ENCODE measurements around the gene CERS3.

Gene CERS3

DNA sequence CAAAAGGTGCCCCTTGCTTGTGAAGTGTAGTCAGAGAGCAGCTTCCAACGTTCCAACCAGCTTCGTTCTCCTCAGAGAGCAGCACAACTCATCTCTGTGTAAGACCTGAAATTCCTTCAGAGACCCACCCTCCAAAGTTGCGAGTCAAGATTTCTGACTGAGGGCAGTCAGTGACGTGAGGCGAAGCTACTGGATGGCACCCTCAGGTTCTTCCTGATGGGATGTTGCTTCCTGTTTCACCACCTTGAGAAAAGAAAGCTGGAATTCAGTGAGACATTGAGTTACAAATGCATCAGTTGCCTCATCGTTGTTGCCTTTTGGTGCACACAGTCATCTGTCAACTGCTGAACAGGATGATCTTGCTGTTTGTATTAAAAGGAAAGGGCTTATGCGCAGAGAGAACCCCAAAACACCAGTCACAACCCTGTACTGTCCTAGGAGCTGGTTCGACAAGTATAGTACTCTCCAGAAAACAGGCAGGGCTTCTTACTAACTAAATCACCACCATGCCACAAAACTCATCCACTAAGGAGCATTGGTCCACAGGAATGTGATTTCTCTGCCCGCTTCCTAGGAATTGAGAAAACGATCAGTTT lies at the start of gene CERS3:
Gene CERS3, minus strand, starts transcription at position 118 of the 596 bp plus-strand sequence. CDS start 27,101 bp downstream, outside the sequence.
- DNase-seq, result no peak

DNA sequence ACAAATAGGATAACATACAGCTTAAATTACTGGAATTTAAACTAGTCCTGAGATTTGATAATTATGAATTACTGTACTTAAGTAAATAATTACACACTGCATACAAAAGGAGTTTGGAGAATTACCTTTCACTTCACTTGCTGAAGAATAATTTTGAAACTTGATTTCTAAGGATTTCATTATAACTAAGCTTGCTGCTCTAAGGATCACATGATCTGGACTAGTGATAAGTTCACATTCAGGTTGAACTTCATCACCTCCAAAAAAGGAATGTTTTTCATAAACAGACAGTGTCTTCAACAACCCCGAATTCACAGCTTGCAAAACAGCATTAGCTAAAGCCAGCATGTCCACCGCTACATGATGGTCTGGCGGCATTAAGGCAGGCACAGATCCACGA lies 44.8 kb upstream of the CERS3 start:
- no peak for DNase-seq

DNA sequence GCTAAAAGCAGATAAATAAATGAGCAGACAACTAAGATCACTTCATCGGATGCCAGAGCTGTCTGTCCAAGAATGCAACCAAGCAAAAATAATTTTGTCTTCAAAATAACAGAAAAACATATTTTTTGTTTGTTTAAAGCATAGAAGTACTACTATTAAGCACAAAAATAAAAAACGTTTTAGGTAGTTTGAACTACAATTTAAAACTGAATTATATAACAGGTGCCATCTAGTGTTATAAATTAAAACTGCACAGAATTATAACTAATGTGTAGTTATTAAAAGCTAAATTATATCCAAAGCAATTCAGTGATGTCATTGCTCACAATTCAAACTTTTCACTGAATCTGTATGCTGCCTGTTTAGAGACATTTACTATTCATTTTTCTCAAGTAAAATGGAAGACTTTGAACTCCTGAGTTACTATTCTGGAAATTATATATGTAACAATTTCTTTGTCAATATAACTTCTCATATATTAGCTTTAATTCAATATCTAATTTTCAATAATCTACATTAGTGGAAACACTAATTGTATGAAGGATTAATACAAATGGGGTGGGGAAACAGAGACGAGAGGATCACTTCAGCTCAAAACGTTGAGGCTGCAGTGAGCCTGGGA lies 43.7 kb upstream of the CERS3 start:
- peak; percentile 63 for DNase-seq

DNA sequence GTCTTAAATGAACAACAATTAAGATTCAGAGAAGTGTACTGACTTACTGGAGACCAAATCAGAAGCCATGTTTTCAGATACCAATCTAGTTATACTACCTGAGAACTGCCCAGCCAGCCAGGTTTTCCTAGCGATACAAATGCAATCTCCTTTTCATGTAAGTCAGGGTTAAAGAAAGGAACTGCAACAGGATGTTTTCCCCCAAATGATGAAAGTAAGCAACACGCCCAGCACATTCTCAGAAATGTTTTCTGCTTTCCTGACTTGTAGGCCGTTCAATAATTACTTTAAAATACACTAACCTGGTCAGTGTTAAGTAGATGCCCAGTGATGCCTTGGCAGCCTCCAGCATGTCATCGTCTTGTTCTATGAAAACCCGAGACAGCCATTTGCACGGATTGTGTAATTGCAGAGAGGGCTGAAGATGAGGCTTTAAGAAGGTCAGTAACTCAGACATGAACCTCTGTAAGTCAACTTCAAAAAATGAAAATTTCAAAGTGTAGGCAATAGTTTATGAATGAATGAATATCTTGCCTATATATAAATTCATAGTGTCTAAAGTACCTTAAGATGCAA lies 42.9 kb upstream of the CERS3 start:
- no peak for DNase-seq

DNA sequence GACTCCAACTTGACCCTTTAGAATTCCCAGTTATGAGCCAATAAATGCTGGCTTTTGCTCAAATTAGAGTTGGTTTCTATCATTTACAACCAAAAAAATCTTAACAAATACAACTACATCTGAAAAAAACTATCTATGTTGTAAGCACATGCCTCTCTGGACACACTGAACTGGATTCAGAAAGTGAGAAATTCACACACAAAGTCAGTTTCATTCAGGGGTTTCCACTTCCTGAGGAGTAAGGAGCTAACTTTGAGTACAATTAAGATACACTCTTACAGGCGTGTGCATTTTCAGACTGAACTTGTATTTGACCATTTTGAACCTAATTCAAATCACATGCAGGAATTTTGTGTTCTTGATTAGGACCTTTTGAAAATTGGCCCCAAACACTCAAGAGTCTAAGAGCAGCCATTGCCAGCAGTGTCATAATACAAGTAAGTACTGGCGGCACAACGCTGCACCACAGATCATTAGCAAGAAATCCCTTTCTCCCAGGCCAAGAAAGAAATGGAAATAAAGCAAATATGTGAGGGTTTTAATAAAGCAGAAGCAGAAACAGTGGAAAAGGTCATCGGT lies 42.1 kb upstream of the CERS3 start:
- no peak for DNase-seq

DNA sequence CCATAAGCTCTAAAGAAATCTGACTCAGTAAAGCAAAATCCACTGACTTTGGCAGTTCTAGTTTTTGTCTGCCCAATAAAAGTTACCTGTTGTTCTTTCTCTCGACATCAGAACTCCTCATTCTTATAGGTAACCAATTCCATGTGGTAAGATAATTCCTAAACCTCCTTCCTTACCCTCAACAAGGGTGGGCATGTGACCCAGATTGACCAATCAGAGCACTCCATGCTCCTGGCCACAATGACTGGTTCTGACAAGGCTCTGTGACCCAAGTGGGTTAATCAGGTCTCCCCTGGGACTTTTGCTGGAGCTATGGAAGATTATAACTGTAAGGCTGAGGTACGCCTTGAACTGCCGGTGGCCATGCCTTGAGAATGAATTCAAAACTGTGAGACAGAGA lies 41.5 kb upstream of the CERS3 start:
- no peak for DNase-seq

DNA sequence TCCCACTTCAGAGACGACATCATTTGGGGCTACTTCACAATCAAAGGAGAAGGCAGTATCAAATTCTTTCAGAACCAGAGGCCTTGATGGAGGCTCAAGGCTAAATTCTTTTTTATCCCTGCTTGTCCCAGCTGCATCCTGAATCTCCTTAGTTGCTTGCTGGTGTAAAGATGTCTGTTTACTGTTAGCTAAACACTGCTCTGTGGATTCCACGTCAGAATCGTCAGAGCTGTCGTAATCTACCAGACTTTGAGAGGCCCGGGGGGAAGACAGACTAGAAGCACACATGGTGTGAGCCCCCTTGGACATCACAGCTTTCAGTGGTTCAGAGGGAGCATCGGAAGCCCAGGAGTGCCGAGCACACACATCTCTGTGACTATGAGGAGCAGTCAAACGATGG lies 40.6 kb upstream of the CERS3 start:
- no peak for DNase-seq

DNA sequence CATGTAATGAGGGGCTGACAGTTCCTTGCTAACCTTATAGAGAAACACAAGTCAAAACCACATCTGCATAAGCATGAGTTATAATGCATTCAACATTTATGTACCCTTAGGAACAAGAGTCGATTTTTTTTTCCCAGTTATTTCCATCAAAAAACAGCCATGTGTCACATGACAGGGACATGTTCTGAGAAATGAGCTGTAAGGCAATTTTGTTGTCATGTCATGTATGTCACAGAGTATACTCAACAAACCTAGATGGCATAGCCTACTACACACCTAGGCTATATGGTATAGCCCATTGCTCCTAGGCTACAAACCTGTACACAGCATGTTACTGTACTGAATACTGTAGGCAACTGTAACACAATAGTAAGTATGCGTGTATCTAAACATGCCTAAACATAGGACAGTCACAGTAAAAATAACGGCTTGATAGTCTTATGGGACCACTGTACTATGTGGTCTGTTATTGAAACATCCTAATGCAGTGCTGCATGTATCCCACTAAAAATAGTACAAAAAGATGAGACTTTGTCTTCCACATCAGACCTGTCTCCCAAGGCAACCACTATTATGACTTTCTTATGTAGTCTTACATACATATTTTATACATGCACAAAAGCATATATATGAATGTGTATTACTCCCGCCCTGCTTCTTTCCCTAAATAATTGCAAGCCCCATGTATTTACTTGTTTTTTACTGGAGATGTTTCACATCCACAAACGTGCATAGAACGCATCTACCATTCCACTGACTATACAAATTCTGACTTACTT lies 38.3 kb upstream of the CERS3 start:
- DNase-seq, result no peak

DNA sequence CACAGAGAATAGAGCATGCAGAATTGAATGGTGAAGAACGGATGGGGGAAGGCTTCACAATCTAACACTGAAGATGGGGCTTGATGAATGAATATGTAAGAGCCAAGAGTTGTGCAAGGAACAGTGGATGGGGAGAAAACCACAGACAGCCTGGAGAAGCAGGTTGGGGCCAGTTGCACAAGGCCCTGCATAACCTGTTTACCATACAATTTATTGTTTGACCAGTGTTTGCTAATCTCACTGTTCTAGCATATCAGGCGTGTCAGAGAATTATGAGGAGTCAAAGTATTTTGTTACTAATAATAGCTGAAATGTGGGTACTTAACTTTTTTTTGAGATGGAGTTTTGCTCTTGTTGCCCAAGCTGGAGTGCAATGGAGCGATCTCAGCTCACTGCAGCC lies 36.8 kb upstream of the CERS3 start:
- no peak for DNase-seq

DNA sequence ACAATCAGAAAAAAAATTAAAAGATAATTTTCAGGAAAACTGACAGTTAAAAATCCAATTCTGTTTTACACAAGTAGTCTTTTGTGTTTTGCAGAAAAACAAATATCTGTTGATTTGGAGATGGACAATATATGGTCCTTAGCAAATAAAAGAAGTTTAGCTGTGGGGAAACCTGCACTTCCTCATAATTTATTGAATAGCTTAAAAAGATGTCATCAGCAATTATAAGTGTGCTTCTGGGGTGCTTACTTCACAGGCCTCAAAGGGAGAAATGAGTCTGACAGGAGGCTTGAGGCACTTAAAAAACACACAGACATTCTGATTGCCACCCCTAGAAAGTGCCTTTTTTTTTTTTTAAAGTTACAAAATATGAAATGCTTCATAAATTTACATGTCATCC lies 31.6 kb upstream of the CERS3 start:
- peak; percentile 13 for DNase-seq

DNA sequence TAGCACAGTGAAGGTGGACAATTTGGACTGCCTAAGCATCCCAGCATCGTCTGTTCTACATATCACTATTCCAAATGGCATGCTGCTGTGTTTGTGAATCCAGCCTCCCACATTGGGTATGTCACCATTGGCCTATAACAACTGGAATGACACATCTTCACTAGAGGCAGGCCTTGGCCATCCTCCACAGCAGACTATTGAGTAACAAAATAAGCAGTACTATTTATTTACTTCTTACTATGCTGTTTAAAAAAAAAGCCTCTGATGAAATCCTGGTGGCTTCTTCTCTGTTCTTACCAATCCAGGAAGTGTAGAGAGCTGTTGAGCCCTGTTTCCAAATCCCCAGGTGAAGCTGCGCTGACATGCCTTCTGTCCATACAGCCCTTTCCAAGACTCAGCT lies 30.6 kb upstream of the CERS3 start:
- DNase-seq, result peak; percentile 11

DNA sequence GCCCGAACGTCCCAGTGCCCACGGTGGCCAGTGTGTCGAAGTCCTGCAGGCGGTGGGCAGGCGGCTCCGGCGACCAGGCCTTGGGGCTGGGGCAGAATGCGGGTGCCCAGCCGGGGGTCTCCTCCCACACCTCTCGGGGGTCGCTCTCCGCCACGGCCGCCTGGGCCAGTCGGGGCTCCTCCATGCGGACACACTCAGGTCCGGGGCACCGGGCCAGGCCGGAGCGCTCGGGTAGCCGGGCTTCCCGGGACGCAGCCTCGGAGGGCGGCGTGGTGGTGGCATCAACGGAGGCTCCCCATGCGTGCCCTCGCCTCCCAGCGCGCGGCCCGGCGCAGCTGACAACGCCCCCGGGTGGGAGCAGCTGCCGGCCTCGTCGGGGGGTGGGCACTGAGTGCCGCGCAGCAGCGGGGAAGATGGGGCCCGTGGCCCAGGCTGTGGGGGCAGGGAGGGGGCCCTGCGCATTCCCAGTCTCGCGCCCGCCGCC lies 30.1 kb upstream of the CERS3 start:
- DNase-seq, result no peak

DNA sequence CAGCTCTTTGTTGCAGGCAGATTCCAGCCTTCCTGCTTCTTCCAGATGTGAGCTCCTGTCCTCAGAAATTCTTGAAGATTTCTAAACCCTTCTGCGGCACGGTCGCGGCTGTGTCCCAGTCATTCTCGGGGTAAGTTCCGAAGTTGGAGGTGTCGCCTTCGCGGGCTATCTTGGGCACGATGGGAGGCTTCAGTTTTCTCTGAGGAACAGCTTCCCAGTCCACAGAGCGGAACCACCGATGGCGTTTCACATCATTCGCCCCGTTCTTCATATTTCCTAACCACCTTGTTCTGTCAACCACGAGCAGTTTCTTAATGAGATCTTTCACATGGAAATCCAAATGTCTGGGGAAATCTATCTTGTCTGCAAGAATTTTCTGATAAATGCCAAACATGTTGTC lies 24.7 kb upstream of the CERS3 start:
- DNase-seq, result no peak

DNA sequence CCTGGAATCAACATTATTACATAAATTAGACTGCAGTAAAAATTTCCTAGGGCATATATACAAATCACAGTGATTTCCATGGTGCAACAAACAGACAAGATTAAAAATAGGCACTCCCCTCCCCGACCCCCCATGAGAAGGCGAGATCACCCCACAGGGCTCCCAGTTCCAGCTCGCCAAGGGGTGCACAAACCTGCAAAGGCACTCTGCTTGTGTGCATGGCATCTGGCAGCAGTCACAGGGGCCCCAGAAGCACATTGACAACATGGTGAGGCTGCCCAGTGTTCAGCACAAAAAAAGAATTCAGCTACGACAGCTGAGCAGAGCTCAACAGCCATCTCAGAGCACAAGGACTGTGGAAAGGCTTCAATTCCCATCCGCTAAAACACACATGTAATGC lies 19.2 kb upstream of the CERS3 start:
- no peak for DNase-seq

DNA sequence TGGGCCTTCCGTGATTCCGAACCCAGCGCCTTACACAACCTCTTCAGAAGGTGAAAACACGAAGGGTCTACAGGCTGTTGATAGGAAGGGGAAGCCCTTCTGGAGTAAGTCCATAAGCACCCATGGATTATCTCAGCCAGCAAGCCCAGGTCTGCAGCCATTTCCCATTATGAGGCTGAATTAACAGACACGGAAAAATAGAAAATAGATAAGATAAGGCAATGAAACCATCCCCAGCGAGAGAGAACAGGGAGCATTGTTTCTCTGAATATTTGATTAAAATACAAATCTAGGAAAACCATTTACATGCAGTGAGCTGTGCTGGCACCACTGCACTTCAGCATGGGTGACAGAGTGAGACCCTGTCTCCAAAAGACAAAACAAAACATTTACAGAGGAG lies 16.2 kb upstream of the CERS3 start:
- DNase-seq, result no peak

DNA sequence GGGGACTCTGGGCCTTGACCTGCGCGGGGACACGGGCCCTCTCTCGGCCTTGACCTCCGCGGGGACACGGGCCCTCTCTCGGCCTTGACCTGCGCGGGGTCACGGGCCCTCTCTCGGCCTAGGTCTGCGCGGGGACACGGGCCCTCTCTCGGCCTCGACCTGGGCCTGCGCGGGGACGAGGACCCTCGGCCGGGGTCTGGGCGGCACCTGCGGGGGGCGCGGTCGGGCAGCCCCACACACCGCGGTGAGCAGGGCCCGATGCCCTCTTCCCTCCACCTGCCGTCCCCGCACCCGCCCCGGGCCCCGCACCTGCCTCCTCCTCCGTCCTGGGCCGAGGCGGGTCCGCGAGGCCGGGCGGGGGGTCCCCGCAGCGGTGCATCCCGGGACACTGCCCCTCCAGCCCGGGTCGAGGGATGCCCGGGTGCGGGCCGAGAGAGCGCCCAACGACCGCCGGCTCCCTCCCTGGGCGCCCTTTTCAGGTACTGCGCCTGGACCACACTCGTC lies 15.6 kb upstream of the CERS3 start:
- DNase-seq, result no peak

DNA sequence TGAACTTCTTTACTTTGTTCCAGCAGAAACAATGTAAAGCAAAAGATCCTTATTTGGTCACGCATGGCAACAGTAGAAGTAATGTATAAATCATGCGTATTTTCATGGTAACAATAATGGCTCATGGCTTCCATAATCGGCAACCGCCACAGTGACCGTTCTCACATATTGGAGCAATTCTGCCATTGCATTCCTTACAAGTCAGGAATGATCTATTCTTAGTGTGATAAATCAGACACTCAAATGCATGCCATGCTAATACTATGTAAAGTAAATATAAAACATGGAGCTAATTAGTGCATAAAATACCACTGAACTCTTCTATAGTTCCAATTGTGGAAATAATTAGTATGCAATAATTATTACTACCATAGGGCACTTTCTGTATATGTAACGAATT lies 13.5 kb upstream of the CERS3 start:
- no peak for DNase-seq

DNA sequence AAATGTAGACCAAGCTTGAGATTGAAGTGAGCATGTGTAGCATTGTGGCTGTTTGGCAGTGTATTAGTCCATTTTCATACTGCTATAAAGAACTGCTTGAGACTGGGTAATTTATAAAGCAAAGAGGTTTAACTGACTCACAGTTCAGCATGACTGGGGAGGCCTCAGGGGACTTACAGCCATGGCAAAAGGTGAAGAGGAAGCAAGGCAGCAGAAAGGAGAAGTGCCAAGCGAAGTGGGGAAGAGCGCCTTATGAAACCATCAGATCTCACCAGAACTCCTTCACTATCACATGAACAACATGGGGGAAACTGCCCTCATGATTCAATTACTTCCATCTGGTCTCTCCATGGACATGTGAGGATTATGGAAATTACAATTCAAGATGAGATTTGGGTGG lies 8.6 kb upstream of the CERS3 start:
- DNase-seq, result peak; percentile 43

DNA sequence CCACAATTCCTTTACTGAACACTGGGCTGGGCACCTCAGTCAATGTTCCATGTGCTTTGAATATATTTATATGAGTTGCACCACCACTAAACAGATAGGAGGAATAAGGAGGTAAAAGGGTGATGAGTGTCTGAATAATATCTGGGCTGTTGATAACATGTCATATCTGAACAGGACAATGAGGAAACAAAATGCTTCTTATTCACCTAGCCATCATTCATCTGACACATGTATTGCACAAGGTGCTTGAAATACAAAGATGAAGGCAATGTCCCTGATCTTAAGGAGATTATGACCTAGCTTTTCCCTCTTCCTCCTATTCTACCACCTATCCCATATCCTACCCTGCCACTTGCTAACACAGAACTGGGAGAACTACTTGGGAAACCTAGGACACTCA lies 8.0 kb upstream of the CERS3 start:
- no peak for DNase-seq

DNA sequence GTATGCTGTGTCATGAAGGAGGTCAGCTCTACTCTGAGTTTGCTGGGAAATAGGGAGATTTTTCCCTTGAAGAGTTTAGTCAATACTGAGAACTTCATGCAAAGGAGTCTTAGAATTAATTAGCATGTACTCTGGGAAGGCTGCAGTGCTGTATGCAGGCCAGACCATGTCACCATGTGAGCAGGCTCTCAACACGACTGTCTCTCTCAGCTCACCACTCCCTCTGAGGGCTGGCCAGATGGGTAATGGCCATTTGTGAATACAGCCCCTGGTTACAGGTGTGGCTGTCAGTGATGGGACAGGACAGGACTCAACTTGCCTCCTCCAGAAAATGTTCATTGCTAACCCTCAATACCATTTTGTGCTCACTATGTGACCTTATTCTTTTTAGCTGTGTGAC lies 5.1 kb upstream of the CERS3 start:
- no peak for DNase-seq

DNA sequence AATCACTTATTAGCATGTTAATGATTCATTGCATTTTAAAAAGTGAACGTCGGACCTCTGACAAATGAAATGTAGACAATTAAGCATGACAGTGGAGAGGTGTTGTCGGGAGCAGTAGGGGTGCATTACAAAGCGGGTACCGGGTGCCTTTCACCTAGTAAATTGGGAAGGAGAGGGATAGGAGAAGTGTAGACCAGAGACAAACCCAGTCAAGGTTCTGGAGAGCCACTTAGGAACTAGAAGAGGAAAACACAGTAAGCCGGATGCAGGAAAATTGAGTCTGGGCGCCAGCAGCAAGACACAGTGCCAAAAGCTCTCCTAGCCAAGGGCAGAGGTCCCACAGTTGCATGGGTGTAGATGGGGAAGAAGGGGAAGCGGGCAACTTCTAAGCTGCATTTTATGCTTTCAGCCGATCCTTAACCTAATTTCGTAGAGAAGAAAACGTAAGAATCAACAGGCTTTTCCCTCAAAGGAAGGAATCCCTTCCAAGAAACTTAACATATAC lies 3.1 kb upstream of the CERS3 start:
- DNase-seq, result no peak

DNA sequence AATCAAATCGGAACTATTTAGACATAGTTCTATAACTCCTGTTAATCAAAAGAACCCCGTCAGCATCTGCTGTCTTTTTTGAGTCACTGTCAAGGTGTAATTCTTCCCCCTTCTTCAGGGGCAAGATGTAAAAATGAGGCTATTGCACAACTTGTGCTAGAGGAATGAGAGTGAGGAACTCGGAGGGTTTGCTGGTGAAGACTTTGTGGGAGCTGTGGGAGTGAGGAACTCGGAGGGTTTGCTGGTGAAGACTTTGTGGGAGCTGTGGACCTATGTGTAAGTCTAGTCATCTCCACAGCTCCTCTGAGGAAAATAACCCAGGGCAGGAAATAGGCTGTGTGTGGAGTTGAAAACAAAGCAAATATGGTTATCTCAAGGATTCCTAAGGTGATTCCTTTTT lies 2.5 kb upstream of the CERS3 start:
- no peak for DNase-seq

DNA sequence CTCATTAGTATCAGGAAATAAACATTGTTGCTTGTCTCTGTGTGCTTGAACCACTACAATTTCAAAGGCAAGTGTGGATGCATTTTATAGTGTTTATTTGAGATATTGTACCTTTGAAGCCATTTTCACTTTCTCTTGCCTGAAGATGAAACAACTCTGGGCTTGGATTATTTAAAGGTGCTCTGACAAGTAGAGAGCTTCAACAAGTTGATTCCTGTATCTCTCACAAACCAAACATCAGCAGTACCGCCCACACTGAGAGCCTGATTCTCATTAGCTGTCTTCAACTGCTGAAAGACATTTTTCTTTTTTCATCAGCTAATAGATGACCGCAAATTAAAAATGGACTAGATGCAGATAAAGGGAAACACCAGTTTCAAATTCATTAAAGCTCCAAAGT lies 806 bp upstream of the CERS3 start:
- no peak for DNase-seq
